ENCODE measurements around the gene JCAD.

Gene JCAD

GRCh38 chr10:29970576-29970975 is 88.8 kb downstream of the JCAD start:
- TF ChIP-seq ZFX (IDR thresholded peaks at IDR 0.05; ENCODE audit: borderline replicate concordance) = no peak
- TF ChIP-seq, protein P1, sequence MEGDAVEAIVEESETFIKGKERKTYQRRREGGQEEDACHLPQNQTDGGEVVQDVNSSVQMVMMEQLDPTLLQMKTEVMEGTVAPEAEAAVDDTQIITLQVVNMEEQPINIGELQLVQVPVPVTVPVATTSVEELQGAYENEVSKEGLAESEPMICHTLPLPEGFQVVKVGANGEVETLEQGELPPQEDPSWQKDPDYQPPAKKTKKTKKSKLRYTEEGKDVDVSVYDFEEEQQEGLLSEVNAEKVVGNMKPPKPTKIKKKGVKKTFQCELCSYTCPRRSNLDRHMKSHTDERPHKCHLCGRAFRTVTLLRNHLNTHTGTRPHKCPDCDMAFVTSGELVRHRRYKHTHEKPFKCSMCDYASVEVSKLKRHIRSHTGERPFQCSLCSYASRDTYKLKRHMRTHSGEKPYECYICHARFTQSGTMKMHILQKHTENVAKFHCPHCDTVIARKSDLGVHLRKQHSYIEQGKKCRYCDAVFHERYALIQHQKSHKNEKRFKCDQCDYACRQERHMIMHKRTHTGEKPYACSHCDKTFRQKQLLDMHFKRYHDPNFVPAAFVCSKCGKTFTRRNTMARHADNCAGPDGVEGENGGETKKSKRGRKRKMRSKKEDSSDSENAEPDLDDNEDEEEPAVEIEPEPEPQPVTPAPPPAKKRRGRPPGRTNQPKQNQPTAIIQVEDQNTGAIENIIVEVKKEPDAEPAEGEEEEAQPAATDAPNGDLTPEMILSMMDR (IDR thresholded peaks at IDR 0.05) = no peak

GRCh38 chr10:29970012-29970396 is 89.4 kb downstream of the JCAD start:
- TF ChIP-seq, protein P1 (IDR thresholded peaks at IDR 0.05) = no peak
- no peak for TF ChIP-seq ZFX (IDR thresholded peaks at IDR 0.05; ENCODE audit: borderline replicate concordance)
- H3K27ac ChIP-seq = no peak overlapping the region

More at GRCh38 chr10:29970576-29970975, 88.8 kb downstream of the JCAD start:
- no peak overlapping the region for H3K27ac ChIP-seq

DNA sequence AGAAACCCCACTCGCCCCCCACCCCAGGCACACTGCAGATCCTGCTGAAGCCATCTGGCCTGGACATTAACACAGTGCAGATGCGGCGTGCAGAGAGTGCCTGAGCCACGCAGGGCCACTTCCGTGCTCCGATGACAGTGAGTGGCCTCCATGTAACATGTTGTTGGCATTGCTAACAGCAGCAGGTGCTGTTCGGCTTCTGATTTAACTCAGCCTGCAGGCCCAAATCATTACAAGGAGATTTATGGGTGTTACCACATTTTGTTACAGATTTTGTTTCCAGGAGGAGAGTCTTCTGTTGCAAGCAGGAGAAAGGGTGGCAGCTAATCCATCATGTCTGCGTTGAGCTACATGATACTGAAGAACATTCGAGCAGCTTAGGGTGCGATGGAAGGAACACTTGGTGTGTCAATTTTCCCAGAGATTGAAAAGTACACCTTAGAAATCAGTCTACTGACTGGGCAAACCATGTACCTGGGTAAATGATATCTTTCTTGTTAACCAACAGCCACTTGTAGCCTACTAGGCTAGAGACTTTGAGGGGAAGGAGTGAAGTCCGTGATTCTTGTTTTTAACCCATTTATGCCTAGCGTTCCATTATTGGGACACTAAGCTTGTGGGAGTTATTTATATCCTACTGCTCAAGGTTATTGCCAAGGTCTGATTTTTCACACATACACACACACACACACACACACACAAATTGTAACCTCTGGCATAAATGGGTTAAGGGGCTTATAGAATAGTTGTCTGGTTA is 90.0 kb downstream of the JCAD start:
- TF ChIP-seq, protein P1 (IDR thresholded peaks at IDR 0.05) = no peak
- TF ChIP-seq ZFX (IDR thresholded peaks at IDR 0.05; ENCODE audit: borderline replicate concordance) = no peak
- no peak overlapping the region for H3K27ac ChIP-seq

- no peak for TF ChIP-seq ZFX (IDR thresholded peaks at IDR 0.05; ENCODE audit: borderline replicate concordance)
- TF ChIP-seq, protein P1 (IDR thresholded peaks at IDR 0.05) = no peak
- no peak overlapping the region for H3K27ac ChIP-seq
Observed at GRCh38 chr10:29968585-29968984, 90.8 kb downstream of the JCAD start.

GRCh38 chr10:29966269-29966668 is 93.1 kb downstream of the JCAD start:
- H3K27ac ChIP-seq = no peak overlapping the region
- no peak for TF ChIP-seq ZFX (IDR thresholded peaks at IDR 0.05; ENCODE audit: borderline replicate concordance)
- TF ChIP-seq, protein P1 (IDR thresholded peaks at IDR 0.05) = no peak

All from 22Rv1 (cell line).